ENCODE data around the gene NDOR1.
"Not testable (repeated sequence)": the region's sequence is repeated elsewhere in the genome, so short reads cannot be mapped to it uniquely, and the experiment has no call there.

NDOR1 gene

GRCh38 chr9:137244486-137245449, 39.3 kb downstream of the NDOR1 start:
- DNase-seq (ENCODE audit: low read depth): no peak

- DNase-seq (ENCODE audit: low read depth): no peak
These were observed 40.2 kb downstream of the NDOR1 start for GRCh38 chr9:137245450-137246421.

- no peak for DNase-seq (ENCODE audit: low read depth)
These were observed 41.8 kb downstream of the NDOR1 start for GRCh38 chr9:137247135-137247915.

GRCh38 chr9:137247916-137248175, 42.3 kb downstream of the NDOR1 start:
- DNase-seq (ENCODE audit: low read depth): no peak

GRCh38 chr9:137250329-137251193, 45.1 kb downstream of the NDOR1 start:
- DNase-seq (ENCODE audit: low read depth): no peak

- no peak for DNase-seq (ENCODE audit: low read depth)
These were observed 45.6 kb downstream of the NDOR1 start, which contains the start of gene STPG3 for GRCh38 chr9:137251194-137251461. Gene STPG3 (plus strand): TSS chr9:137251286. CDS start chr9:137251287, 1 bp downstream.

- DNase-seq (ENCODE audit: low read depth): no peak
These were observed 46.2 kb downstream of the NDOR1 start for GRCh38 chr9:137251490-137252268.

GRCh38 chr9:137252555-137253506, 47.3 kb downstream of the NDOR1 start:
- DNase-seq (ENCODE audit: low read depth): no peak

GRCh38 chr9:137253717-137254623, 48.5 kb downstream of the NDOR1 start:
- DNase-seq (ENCODE audit: low read depth): no peak

GRCh38 chr9:137254624-137255447, 49.3 kb downstream of the NDOR1 start, which contains the start of gene NELFB:
Gene NELFB (plus strand): TSS chr9:137255327.
- peak; percentile 93 for DNase-seq (ENCODE audit: low read depth)

- no peak for DNase-seq (ENCODE audit: low read depth)
These were observed 50.1 kb downstream of the NDOR1 start for GRCh38 chr9:137255448-137256114.

GRCh38 chr9:137256362-137256761, 50.9 kb downstream of the NDOR1 start:
- DNase-seq (ENCODE audit: low read depth): no peak

GRCh38 chr9:137256856-137257255, 51.4 kb downstream of the NDOR1 start:
- no peak for DNase-seq (ENCODE audit: low read depth)

GRCh38 chr9:137262173-137262908, 56.8 kb downstream of the NDOR1 start:
- DNase-seq (ENCODE audit: low read depth): not testable (repeated sequence)

GRCh38 chr9:137262909-137263285, 57.4 kb downstream of the NDOR1 start:
- no peak for DNase-seq (ENCODE audit: low read depth)

- DNase-seq (ENCODE audit: low read depth): no peak
These were observed 58.0 kb downstream of the NDOR1 start for GRCh38 chr9:137263506-137263905.
